A673 (cell line): ENCODE results near the gene TGM5. TPM values are rescaled to one million over a fixed set of nuclear protein-coding genes. Genes with fewer than 3 reads are reported as not detected.

Experiments used
- BruUV-seq: library from RNA; stranded (reverse); fragments of 400-500 nt; replicated peaks from 2 replicates; lab custom pipeline; 2021; lab: Mats Ljungman, UMichigan
- CTCF ChIA-PET: fragments of 300-600 bp; sonication (Branson Sonifier 250); formaldehyde crosslinking; loops from one replicate; lab custom pipeline; 2022; ENCODE audit warnings: antibody characterized with exemption; lab: Charles Lee
- POLR2A ChIA-PET: fragments of 300-600 bp; sonication (Branson Sonifier 250); formaldehyde crosslinking; loops from one replicate; lab custom pipeline; 2022; ENCODE audit warnings: antibody characterized with exemption; ENCODE audit not compliant: low non-redundant PET; lab: Charles Lee
- DNase-seq: peaks from one replicate; pipeline ENCODE4 v3.0.0-alpha.2; 2015; ENCODE audit warnings: low spot score
- H3K27ac ChIP-seq: fragments of 200-600 bp; sonication (generic); 2 replicates; pipeline ENCODE4 v1.5.1; 2016; ENCODE audit warnings: mixed run types, low read depth, mild to moderate bottlenecking, mixed read lengths, antibody characterized with exemption, low read length; ENCODE audit not compliant: poor library complexity, severe bottlenecking
- H3K27me3 ChIP-seq: fragments of 200-600 bp; sonication (generic); replicated peaks from 2 replicates; pipeline ENCODE4 v1.6.1; 2017; ENCODE audit warnings: mixed run types, low read depth, mild to moderate bottlenecking, mixed read lengths, antibody characterized with exemption, low read length; ENCODE audit not compliant: insufficient read depth, poor library complexity
- H3K36me3 ChIP-seq: fragments of 200-600 bp; sonication (generic); 2 replicates; pipeline ENCODE4 v1.6.1; 2016; ENCODE audit warnings: mixed run types, mild to moderate bottlenecking, mixed read lengths, antibody characterized with exemption, low read length; ENCODE audit not compliant: insufficient read depth, poor library complexity, severe bottlenecking
- H3K4me1 ChIP-seq: fragments of 200-600 bp; sonication (generic); 2 replicates; pipeline ENCODE4 v1.6.1; 2017; ENCODE audit warnings: mixed run types, mild to moderate bottlenecking, mixed read lengths, antibody characterized with exemption, low read length; ENCODE audit not compliant: insufficient read depth, poor library complexity, severe bottlenecking
- H3K4me3 ChIP-seq: fragments of 200-600 bp; sonication (generic); 2 replicates; pipeline ENCODE4 v1.5.1; 2016; ENCODE audit warnings: low read depth, mixed run types, mild to moderate bottlenecking, mixed read lengths, low read length; ENCODE audit not compliant: poor library complexity, severe bottlenecking
- H3K9me3 ChIP-seq: fragments of 200-600 bp; sonication (generic); 2 replicates; pipeline ENCODE4 v1.6.1; 2016; ENCODE audit warnings: mixed run types, low read depth, mild to moderate bottlenecking, mixed read lengths, antibody characterized with exemption, low read length; ENCODE audit not compliant: poor library complexity, severe bottlenecking
- EZH2 ChIP-seq: fragments of 200-600 bp; sonication (generic); IDR thresholded peaks from 2 replicates; pipeline ENCODE4 v1.6.1; 2017; ENCODE audit warnings: borderline replicate concordance, low read depth, mild to moderate bottlenecking, mixed read lengths, antibody characterized with exemption, low read length; ENCODE audit not compliant: poor library complexity, severe bottlenecking
- intact Hi-C: fragments of 100-400 bp; cut with micrococcal nuclease; formaldehyde crosslinking; loops from one replicate; pipeline ENCODE4 v1.10.0; 2022; ENCODE audit not compliant: unreplicated experiment
- total RNA-seq: library from RNA; stranded (reverse); gene quantifications from 2 replicates; pipeline ENCODE4 v1.2.3, GENCODE V29; 2021
- TF ChIP-seq, protein P1 (sequence below): fragments of 300-800, 200-600 bp; sonication (generic); conservative IDR thresholded peaks from 2 replicates; pipeline ENCODE4 v1.5.1; 2017; ENCODE audit warnings: low read depth, mild to moderate bottlenecking, antibody characterized with exemption, low read length, moderate library complexity, mixed read lengths

The TGM5 gene
- total RNA-seq, 1 experiment from 2014 or later = not detected

DNA sequence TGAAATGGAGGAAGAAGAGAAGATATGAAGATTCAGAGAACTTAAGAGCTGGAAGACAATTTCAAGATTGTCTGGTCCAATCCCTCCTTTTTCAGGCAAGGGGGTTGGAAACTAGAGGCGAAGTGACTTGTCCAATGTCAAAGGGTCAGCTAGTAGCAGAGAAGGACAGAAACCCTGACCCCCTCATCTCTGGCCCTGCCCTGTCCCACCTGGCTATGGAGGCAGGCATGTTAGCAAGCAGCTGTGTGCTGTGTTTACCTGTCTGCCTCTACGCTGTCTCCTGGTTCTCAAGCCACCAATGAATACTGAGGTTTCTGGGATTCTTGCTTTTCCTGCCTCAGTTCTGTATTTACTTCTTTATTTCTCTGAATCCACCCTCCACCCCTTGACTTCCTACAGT is 342 bp downstream of the TGM5 start:
- intact Hi-C loops = no loop called here
- no TSS peak for BruUV-seq
- ChIA-PET CTCF (interaction anchor here (0.6 to 2.0 kb wide), 3 partner anchors 19 to 341 kb away, joined by 4 to 8 read pairs (median 5); no protein-coding TSS in a partner anchor), POLR2A (no interaction called here)
- Histone ChIP-seq H3K4me1 (no peaks in the 10 kb centered on the region), H3K27ac (no peak overlapping the region), H3K27me3 (peaks cover 12% of the 10 kb centered on the region), H3K36me3 (no peaks in the 10 kb centered on the region), H3K9me3 (no peaks in the 10 kb centered on the region), H3K4me3 (no peak overlapping the region)
- TF ChIP-seq, protein P1, sequence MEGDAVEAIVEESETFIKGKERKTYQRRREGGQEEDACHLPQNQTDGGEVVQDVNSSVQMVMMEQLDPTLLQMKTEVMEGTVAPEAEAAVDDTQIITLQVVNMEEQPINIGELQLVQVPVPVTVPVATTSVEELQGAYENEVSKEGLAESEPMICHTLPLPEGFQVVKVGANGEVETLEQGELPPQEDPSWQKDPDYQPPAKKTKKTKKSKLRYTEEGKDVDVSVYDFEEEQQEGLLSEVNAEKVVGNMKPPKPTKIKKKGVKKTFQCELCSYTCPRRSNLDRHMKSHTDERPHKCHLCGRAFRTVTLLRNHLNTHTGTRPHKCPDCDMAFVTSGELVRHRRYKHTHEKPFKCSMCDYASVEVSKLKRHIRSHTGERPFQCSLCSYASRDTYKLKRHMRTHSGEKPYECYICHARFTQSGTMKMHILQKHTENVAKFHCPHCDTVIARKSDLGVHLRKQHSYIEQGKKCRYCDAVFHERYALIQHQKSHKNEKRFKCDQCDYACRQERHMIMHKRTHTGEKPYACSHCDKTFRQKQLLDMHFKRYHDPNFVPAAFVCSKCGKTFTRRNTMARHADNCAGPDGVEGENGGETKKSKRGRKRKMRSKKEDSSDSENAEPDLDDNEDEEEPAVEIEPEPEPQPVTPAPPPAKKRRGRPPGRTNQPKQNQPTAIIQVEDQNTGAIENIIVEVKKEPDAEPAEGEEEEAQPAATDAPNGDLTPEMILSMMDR = no peak
- no peak for TF ChIP-seq EZH2
- DNase-seq = no peak

DNA sequence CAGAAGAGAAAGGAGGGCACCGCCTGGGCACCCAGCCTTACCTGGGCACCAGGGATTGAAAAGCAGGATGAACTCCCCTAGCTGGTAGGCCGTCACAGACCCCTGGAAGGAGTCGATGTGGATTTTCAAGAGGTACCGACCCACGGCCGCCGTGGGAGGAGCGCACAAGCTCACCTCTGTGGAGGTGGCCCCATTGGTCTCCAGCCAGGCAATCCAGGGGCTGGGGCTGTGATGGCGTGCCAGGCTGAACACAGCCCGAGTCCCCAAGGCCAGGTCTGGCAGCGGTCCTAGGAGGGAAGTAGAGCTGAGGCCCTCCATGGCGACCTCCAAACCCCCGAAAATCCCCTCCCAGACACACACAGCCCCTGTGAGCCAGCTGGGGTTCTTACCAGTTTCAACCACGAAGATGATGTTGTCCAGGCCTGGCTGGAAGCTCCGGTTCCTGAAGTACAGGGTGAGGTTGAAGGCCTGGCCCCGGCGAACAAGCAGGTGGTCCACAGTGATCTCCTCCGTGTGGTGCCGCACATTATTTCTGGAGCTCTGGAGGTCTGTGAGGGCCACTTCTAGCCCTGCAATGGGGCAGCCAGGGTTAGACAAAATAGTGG is 6.6 kb downstream of the TGM5 start:
- Histone ChIP-seq H3K36me3 (no peaks in the 10 kb centered on the region), H3K4me3 (no peak overlapping the region), H3K9me3 (no peaks in the 10 kb centered on the region), H3K4me1 (no peaks in the 10 kb centered on the region), H3K27ac (no peak overlapping the region), H3K27me3 (peaks cover 12% of the 10 kb centered on the region)
- no TSS peak for BruUV-seq
- DNase-seq = no peak
- ChIA-PET CTCF (no interaction called here), POLR2A (no interaction called here)
- TF ChIP-seq EZH2 = no peak
- intact Hi-C loops = no loop called here

DNA sequence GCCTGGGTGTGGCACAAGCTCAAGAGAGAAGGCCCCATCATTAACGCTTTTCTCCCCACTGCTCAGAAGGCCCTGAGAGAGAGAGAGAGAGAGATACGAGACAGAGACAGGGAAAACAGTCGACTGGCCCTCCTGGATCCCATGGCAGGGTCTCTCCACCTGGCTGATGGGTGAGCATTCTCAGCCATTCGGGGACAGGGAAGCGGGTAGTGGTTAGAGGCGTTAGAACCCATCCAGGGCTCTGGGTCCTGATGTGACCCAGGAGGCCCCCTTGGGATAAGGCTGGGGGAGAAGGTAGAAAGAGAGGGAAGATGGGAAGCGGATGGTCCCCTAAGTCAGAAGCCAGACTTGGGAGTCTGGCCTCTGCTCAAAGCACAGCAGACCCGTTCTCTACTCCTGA is 7.9 kb downstream of the TGM5 start:
- no peak for TF ChIP-seq EZH2
- TF ChIP-seq, protein P1 = no peak
- ChIA-PET POLR2A (interaction anchor here (0.7 kb wide), 1 partner anchor 623 kb away, joined by 3 read pairs; no protein-coding TSS in a partner anchor), CTCF (no interaction called here)
- DNase-seq = no peak
- Histone ChIP-seq H3K36me3 (no peaks in the 10 kb centered on the region), H3K4me1 (peaks cover under 1% of the 10 kb centered on the region), H3K27me3 (peaks cover 6% of the 10 kb centered on the region), H3K9me3 (no peaks in the 10 kb centered on the region), H3K27ac (no peak overlapping the region), H3K4me3 (no peak overlapping the region)
- intact Hi-C loops = no loop called here
- no TSS peak for BruUV-seq

DNA sequence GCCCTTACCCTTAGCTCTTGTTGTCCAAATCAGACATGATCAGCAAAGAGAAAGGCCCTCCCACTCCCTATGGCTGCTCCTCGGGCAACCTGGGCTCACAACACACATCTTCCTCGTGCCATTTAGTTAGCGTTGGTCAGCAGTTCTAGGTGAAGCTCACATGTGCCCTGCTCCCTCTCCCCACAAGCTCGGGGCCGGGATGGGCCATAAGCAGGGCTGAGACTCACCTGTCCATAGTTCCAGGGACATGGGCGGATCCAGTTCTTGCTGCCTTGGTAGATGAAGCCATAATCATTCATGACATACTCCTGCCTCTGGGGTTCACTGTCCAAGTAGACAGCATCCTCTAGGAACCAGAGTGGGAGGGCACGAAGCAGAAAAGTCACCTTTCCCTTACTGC is 10.4 kb downstream of the TGM5 start:
- TF ChIP-seq, protein P1 = no peak
- no peak for TF ChIP-seq EZH2
- Histone ChIP-seq H3K4me1 (peaks cover 8% of the 10 kb centered on the region), H3K36me3 (no peaks in the 10 kb centered on the region), H3K27ac (no peak overlapping the region), H3K27me3 (no peaks in the 10 kb centered on the region), H3K9me3 (no peaks in the 10 kb centered on the region), H3K4me3 (no peak overlapping the region)
- ChIA-PET POLR2A (no interaction called here), CTCF (no interaction called here)
- no peak for DNase-seq
- no TSS peak for BruUV-seq
- intact Hi-C loops = no loop called here
